Vagina (tissue), 2 donors: ENCODE measurements around the gene SHISA5.

ENCODE experiments used
- POLR2A ChIP-seq, 2 donors: fragments of 450-650 bp; IDR thresholded peaks; one replicate each; pipeline ENCODE4 v1.6.1; 2017; ENCODE audit warnings: antibody characterized with exemption in 2 of 2, mild to moderate bottlenecking in 2 of 2, moderate library complexity in 2 of 2
- POLR2AphosphoS5 ChIP-seq, 2 donors: sonication (generic); formaldehyde crosslinking; IDR thresholded peaks; one replicate each; pipeline ENCODE4 v1.9.0; 2017; ENCODE audit warnings: antibody characterized with exemption in 2 of 2, mild to moderate bottlenecking in 2 of 2, low read depth in 1 of 2; ENCODE audit not compliant: insufficient read depth in 1 of 2
- TF ChIP-seq, protein P1 (sequence below), 3 experiments: fragments of 450-650 bp in 2 of 3; fragments of 200-600 bp in 1 of 3; sonication (generic) in 1 of 3; IDR thresholded peaks; one replicate each; pipeline ENCODE4 v1.5.1; 2017 to 2019; ENCODE audit warnings: antibody characterized with exemption in 3 of 3, mild to moderate bottlenecking in 2 of 3, moderate library complexity in 2 of 3

DNA sequence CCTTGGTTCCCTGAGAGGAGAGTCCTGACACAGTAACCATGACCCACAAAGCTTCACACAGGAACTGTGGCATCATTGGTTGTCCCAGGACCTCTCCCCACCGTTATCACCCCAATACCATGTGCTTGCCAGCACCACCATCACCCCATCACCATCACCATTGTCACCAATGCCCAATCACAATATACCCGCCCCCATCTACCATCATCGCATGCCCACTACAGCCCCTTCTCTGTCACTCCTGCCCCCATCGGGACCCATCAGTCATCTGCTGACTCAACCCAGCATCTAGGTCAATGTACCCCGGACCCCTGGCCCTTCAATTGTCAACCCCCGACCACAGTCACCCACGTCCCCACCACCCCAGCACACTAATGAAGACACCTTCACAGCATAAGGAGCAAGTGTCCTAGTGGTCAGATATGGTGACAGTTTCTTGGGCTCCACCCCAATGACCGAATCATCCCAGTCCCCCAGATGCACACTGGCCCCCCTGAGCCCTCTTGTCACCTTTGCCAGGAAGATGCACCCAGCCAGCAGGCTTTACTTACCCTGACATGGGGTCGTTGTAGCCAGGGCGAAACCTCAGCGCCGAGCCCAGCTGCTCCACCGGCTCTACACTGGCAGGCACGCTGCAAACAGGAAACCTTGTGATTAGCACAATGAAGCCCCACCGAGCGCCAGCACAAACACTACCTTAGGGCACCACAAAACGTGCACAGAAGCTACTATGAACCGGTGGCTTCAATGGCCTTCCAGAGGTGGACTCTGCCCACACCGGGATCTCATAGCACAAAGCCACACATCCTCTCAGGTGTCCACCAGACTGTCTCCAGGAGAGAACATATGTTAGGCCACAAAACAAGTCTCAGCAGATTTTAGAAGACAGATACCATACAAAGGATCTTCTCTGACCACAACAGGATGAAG, 25.1 kb downstream of the SHISA5 start:
- no peak for TF ChIP-seq POLR2A (IDR thresholded peaks at IDR 0.05)
- TF ChIP-seq, protein P1, sequence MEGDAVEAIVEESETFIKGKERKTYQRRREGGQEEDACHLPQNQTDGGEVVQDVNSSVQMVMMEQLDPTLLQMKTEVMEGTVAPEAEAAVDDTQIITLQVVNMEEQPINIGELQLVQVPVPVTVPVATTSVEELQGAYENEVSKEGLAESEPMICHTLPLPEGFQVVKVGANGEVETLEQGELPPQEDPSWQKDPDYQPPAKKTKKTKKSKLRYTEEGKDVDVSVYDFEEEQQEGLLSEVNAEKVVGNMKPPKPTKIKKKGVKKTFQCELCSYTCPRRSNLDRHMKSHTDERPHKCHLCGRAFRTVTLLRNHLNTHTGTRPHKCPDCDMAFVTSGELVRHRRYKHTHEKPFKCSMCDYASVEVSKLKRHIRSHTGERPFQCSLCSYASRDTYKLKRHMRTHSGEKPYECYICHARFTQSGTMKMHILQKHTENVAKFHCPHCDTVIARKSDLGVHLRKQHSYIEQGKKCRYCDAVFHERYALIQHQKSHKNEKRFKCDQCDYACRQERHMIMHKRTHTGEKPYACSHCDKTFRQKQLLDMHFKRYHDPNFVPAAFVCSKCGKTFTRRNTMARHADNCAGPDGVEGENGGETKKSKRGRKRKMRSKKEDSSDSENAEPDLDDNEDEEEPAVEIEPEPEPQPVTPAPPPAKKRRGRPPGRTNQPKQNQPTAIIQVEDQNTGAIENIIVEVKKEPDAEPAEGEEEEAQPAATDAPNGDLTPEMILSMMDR (IDR thresholded peaks at IDR 0.05) = no peak
- no peak for TF ChIP-seq POLR2AphosphoS5 (IDR thresholded peaks at IDR 0.05; ENCODE audit: insufficient read depth in 1 of 2, low read depth in 1 of 2)
